ENCODE results near the gene PTGDS.

The PTGDS gene

DNA sequence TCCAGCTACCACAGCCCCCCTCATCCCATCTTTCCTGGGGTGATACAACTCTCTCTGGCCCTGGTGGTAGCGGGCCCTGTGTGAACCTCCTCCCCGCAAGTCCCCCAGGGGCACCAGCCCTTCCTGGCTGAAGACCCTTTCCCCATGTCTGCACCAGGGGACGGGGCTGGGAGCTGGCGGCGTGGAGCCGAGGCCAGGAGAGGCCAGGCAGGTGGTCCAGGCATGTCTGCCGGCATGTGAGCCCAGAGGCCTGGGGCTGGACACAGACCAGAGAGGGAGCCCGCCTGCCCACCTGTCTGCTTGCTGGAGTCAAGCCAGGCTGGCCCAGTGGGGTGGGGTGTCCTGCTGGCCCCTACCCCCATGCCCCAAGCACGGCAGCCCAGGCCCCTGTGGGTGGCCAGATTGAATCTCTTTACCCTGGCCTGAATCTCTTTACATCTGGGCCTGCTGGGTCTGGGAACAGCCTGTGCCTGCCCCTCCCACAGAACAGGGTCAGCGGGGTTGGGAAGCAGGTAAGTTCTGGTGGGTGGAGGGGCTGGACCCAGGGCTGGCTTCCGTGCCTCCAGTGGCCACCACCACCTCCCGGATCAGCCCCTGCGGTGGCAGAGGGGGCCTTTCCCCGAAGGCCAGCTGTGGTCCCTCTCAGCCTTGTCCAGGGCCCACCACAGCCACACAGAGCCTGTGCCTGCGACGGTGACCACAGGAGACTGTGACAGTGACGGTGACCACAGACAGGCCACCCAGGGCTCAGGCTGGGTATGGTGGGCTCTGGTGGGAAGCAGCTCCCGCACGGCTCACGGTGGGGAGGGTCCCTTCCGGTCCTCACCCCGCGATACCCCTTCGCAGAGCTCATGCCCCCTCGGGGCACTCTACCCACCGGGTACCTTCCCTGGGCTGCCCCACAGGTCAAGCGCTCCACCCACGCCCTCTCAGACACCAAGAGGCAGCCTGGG, 18.1 kb upstream of the PTGDS start:
- no peak for DNase-seq

DNA sequence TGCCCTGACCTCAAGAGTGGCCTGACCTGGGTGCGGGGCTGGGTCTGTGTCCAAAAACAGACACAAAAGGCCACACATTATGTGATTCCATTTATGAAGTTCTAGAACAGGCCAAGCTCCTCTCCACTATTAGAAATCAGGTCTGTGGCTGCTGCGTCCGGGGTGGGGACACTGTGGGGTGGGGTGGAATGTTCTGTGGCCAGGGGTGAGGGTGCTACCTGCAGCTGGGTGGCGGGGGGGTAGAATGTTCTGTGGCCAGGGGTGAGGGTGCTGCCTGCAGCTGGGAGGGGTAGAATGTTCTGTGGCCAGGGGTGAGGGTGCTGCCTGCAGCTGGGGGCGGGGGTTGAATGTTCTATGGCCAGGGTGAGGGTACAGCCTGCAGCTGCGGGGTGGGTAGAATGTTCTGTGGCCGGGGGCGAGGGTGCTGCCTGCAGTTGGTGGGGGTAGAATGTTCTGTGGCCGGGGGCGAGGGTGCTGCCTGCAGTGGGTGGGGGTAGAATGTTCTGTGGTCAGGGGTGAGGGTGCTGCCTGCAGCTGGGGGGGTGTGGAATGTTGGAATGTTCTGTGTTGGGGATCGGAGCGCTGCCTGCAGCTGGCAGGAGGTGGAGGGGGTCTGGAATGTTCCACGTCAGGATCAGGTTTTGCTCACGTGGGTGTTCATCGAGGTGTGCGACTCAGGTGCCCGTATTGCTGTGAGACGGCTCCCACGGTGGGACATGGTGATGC, 16.9 kb upstream of the PTGDS start:
- no peak for DNase-seq

DNA sequence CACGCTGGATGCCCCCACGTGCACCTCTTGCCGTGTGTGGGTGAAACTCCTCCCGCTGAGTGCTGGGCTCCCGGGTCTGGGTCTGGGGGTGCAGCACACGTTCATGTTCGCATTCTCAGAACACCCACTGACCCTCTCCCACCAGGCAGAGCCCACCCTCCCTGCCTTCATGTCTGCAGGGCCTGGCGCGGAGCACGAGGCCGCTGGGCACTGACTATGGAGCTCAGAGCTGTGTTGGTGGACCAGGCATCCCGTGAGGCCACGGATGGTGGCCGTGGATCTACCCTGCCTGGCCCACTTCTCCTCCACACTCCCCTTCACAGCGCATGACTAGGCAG, 16.4 kb upstream of the PTGDS start:
- no peak for DNase-seq

DNA sequence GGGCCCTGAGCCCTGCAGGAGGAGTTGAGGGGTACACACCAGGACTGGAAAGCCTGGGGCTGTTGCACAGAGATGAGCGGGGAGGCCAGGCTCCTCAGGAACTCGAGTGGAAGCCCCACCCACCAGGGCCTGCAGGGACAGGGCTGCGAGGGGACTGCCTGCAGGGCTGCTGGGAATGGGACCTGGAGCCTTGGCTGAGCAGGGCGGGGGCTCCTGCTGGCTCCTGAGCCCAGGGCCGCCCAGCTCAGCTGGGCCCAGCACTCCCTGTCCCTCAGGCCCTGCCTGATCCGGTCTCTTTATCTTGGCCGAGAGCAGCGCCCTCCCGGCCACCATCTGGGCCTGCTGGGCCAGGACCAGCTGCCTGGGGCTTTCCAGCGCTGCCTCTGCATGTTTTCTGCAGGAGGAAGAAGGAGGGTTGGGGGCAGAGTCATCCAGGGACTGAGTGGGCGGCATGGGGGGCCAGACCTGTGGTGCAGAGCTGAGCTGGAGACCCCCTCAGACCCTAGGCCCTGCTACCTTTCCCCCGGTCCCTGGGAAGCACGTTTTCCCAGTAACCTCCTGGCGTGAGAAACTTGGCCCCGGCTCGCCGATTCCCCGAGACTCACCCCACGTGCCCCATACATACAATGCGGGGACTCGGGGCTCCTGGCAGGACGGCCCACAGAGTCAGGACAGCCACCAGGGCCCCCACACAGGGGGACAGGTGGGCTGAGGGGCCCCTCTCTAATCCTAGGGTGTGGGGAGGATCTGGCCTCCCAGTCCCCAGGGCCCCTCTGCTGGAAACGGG, 15.8 kb upstream of the PTGDS start:
- no peak for DNase-seq

DNA sequence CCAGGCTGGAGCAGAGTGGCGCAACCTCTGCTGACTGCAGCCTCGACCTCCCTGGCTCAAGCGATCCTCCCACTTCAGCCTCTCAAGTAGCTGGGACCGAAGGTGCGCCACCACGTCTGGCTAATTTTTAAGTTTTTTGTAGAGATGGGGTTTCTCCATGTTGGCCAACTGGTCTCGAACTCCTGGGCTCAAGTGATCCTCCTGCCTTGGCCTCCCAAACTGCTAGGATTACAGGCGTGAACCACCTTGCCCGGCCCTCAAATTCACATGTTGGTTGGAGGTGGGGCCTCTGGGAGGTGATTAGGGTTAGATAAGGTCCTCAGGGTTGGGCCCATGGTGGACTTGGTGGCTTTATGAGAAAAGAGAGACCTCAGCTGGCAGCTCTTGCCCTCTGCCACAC, 15.1 kb upstream of the PTGDS start:
- no peak for DNase-seq

DNA sequence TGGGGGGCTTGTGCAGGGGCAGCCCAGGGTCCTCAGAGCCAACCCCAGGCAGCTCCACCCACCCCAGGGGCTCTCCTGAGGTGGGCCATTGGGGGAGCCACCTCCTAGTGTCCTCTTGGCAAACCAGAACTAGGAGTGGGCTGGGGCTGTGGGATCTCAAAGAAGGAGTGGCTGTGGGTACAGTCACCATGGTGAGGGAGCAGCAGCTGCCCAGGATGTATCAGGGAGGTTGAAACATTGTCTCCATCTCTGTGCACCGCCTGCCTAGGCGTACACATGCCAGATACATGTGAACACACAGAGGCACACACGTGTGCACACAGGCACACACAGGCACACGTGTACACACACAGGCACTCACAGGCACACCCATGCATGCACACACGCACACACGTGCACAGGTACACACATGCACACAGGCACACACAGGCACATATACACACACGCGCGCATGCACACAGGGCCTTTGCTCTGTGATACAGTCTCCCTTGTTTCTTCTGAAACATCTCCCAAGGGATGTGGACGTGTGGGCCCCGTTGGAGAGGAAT, 14.5 kb upstream of the PTGDS start:
- no peak for DNase-seq

DNA sequence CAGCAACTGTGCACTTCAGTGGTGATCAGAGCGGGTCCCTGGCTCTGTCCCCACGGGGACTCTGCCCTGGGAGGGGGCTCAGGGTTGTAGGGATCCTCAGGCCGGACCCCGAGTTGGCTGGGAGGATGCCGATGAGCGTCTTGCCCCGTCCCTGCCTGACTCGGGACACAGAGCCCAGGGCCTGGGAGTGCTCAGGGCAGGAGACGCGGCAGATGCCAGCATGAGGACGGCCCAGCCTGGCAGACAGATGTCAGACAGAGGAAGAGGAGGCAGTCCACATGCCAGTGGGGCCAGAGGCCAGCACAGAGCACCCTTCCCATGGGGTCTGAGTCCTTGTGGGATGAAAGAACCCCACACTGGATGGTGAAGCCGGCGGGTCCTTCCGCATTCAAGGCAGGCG, 14.0 kb upstream of the PTGDS start:
- DNase-seq: no peak

DNA sequence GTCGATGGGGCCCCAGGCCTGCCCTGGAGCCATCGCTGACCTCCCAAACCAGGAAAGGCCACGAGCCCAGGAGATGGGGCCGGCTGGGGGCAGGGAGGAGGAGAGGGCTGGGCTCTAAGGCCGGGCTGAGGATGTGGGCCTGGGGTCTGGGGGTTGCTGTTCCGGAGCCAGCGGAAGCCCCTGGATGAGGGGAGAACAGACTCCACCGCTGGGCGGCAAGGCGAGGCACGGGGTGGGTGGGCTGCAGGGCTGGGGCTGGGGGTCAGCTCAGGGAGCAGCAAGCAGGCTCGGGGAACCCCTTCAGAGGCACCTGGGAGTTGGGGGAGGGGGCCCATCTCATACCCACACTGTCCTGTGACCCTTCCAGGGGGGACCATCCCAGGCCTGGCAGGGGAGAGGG, 13.6 kb upstream of the PTGDS start:
- no peak for DNase-seq

DNA sequence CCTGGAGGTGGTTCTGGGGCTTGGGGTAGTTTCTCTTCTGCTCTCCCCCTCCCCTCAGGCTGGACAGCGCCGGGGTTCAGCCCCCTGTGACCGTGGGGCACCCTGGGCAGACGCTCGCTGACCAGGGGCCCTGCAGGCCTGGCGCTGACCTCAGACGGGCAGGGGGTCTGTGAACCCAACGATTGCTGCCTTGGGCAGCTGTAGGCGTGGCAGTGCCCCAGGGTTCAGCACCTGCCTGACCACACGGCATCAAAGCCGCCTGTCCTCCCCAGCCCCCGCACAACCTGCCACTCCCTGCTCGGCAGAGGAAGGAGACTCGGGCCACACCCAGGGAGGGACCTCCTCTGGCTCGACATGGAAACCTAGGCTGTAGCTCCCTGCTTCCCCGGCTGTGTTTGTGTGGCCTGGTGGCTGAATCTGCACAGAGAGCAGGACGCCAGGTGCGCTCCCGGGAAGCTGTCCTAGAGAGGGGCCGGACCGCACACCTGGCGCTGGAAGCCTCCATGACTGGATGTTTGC, 13.1 kb upstream of the PTGDS start:
- DNase-seq: peak in 1 of 2 experiments; percentile 13

DNA sequence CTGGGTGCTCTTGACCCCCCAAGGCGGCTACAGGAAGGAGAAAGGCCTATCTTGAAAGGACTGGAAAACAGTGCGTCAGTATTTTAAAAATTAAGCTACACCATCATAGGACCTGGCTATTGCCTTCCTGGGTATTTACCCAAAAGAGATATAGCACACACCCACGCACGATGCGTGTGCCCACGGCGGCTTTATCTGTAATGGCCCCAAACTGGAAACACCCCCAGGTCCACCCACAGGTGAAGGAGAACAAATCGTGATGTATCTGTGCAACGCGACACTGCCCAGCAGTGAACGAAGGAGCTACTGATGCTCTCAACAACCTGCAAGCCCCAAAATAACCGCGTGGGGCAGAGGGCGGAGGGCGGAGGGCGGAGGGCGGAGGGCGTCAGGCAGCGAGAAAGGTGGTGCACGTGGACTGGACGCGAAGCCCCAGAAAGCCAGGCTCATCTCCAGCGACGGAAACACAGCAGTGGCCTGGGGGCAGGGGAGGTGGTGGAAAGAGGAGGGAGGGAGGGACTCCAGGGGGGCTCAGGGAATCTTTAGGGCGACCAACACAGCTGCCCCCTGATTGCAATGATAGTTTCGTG, 12.4 kb upstream of the PTGDS start:
- no peak for DNase-seq

DNA sequence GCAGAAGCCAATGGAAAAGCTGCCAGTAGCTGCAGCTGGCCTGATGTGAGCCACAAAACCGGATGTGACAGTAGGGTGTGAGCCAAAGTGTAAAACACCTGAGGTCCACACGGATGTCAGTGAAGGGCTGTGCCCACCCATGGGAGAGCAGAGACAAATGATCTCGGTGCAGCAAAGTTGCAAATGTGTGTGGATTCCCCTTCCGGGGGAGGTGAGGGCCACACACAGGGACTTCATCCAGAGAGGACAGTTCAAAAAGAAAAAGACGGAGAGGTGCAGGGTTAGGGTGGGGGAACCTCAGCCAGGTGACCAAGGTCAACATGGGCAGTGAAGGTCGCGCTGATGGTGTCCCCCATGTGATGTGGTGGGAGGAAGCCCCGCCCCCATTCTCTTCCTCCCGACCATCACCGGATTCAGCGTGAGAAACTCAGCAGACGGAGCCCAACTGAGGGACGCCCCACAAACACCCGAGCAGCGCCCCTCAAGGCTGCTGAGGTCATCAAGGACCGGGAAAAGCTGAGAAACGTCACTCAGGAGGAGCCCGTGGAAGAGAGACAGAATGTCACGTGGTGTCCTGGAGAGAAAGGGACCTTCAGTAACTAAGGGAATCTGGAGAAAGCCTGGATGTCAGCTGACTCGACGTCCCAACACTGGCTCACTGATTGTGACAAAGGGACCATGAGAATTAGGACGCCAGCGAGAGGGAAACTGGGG, 11.4 kb upstream of the PTGDS start:
- no peak for DNase-seq

DNA sequence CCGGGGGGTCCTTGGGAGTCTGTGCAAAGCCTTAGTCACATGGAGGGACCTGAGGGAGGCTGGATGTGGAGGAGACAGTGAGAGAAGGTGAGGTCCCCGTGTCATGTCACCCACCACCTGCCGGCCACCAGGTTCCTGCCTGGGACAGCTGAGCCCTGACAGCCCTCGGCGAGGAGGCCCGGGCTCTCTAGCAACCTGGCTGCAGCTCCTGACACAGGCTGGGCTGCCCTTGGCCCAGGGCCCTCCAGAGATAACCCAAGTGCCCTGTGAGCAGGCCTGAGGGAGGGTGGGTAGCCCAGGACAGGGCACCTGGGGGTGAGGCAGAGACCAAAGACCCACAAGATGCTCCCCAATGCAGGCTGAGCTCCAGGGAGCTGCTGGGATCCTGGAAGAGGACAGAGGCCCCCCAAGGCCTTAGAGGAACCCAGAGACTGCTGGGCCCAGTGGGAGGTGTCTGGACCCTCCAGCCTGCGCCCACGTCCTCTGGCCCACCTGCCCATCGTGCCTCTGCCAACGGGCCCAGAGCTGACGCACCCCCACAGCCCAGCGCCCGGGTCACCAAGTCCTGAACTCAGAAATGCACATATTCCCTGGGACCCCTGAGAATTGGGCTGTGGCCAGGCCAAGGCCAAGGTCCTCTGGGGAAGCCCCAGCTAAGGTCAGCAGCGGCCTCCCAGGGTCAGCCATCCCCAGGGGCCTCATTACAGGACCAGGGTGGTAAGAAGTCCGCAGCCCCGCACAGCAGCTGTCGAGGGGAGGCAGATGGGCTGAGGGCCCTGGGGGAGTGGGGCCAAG, 8.8 kb upstream of the PTGDS start:
- no peak for DNase-seq

DNA sequence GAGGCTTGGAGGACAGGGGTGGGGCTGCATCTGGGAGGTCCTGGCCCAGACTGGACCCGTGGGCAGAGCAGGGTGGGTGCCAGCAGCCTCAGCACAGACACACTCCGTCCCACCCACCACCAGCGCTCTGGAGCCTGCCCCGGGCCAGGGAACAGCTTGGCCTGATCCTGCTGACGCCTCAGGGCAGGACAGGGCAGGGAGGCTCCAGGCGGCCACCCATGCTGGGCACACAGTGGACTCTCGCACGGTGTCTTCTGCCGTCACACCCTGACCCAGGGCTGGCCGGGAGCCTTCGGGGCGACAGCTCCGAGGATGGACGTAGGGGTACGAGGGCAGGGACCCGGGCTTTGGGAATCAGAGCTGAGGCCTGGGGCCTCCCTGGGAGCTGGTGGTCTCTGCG, 8.2 kb upstream of the PTGDS start:
- no peak for DNase-seq

DNA sequence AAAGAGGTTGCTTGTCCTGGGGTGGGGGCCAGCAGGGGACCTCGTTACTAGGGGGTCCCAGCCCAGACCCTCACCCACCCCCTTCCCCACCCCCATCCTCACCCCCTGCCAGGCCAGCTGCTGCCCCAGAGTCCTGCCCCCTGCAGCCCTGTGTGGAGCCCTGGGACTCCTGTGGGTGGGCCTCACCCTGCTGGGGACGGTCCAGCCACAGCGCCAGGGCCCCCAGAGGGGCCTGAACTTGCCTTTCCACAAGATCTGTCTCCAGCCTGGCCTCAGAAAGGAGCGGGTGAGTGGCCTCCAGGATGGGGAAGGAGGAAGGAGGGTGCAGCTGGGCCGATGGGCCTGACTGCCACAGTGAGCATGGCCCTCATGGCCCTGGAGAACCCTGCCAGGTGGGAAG, 7.5 kb upstream of the PTGDS start:
- no peak for DNase-seq

DNA sequence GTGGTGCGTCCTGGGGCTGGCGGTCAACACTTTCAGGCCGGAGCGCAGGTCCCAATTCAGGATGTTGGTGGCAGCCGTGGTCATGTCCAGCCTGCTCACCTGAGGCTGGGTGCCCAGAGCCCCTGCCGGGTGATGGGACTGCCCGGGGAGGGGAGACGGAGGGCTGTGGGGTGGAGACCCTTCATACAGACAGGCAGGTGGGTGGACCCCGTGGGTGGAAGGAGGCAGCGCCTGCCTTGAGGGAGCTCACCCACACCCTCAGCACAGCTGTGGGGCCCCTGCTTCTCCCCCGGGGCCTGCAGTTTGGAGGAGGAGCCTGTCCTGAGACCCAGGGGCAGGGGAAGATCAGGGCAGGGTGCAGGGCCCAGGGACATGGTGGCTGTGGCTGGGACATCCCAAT, 6.9 kb upstream of the PTGDS start:
- DNase-seq: no peak

DNA sequence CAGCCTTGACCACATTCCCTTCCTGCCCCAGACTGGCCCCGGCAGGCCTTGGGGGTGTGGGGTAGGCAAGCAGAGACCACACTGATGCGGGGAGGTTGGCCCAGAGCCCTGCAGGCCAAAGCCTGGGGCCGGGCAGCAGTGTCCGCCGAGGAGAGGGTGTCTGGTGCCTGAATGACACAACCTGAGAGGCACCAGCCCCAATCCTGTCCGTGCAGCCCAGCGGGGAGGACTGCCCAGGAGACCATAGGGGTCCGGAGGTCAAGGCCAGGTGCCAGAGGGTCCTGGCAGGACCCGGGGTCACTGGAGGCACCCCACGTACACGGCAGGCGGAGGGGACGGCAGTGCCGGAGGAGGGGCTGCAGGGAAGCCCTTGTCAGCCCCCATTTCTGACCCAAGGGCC, 5.6 kb upstream of the PTGDS start:
- no peak for DNase-seq

DNA sequence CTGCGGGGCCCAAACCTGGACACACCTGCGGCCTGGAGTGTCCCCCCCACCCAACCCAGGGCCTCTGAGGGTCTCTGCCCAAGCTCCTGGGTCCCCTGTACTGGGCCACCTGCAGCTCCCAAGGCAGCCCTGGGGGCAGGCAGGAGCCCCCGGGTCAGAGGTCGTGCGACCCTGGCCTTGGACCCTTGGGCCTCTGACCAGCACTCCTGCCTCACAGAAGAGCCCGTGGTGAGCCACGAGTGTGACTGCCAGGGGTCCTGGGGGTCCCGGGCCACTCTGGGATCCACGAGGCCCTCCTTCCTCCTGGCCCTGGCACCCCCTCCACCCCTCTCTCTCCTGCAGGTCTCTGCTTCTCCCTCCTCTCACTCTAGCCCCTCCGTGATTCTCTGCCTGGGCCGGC, 5.0 kb upstream of the PTGDS start:
- no peak for DNase-seq

DNA sequence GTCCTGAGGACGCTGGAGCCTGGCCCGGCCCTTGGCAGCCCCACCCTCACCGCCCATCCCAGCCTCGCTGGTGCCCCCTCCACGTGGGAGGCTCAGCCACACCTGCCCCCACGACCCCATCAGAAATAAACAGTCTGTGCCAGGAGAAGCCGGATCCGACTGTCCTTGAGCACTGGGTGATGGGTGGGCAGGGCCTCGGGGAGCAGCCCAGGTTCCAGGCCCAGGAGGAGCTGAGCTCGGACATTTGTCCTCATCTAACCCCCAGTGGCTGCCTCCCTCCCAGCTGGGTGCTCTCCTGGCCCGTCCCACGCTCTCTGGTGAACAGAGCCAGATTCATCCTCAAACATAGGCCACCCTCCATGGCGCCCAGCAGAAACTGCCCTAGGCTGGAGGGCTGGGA, 4.6 kb upstream of the PTGDS start:
- no peak for DNase-seq

DNA sequence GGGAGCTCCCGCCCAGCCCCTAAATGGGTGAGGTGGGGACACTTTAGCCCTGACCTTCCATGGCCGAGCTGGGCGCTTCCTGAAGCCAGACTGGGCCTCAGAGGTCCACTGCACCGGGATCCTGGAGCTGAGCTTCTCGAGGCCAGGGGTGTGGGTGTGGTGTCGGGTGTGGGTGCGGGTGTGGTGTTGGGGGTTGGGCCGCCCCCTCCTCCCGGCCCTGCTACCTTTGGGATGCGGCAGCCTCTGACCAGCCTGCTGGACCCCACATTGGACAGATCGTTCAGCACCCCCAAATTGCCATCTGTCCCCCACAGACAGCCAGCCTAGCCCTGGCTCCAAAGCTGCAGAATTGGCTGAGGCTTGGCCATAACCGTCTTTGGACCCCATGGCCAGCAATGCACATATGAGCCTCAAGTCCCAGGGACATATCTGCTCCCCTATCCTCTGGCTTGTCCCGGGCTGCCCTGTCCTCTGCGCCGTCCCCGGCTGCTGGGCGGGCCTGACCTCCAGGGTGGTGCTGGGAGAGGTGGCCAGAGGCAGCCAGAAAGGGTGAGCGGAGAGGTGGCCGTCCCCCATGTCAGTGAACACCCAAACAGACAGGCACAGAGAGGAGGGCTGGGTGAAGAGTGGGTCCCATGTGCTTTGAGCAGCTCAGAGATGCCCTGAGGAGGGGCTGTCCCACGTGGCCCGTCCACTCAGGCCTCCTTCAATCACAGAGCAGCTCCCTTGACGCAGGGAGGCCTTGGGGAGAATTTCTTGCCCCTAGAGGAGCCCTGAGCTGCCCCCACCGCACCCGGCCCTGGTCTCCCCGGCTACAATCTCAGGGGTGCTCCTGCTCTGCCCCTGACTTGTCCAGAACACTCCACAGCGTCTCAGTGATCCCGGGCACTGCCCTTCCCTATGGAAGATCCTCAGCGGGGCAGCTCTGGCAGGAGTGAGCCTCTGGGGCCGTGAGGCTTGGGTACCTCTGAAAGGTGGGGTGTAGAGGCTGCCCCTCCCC, 3.4 kb upstream of the PTGDS start:
- no peak for DNase-seq

Measured in NCI-H187 (cell line).